Epithelial cell of alveolus of lung (primary cell): ENCODE measurements around the gene CNNM1. TPM values are rescaled to one million over a fixed set of nuclear protein-coding genes. Genes with fewer than 3 reads are reported as not detected.

ENCODE experiments used
- total RNA-seq: library from RNA; depleted of rRNA; stranded (reverse); fragments of >200 nt; gene quantifications from 2 replicates; pipeline ENCODE4 v1.2.1, GENCODE V29; 2015

CNNM1 gene
- total RNA-seq: 0.13 TPM in 1 of 2 replicates, not detected in the other

GRCh38 chr10:99329304-99329553, at the start of gene CNNM1:
Gene CNNM1, plus strand, starts transcription at chr10:99329356. Its CDS starts 32 bp downstream, at chr10:99329388.

GRCh38 chr10:99430451-99431189, 101.5 kb downstream of the CNNM1 start, which contains the start of gene GOT1:
Gene GOT1, minus strand, starts transcription at chr10:99430624. Its CDS starts 59 bp downstream, at chr10:99430565.

Other genes with a start within 250 kb of the CNNM1 start
- 0.26 TPM in 1 of 2 replicates, not detected in the other for gene HPSE2, start 93.5 kb upstream of the CNNM1 start, total RNA-seq
- 14.9 and 45.1 TPM in 2 replicates for gene GOT1, start 101.3 kb downstream of the CNNM1 start, total RNA-seq
- gene NKX2-3, start 203.6 kb downstream of the CNNM1 start, total RNA-seq: not detected in 2 replicates